OCI-LY1 (cell line): Measurements from ENCODE around the gene OXTR.

Experiments
- H2AFZ ChIP-seq: fragments of 200-600 bp; sonication (generic), shearing (Covaris generic); 2 replicates; pipeline ENCODE4 v1.6.0; 2014; ENCODE audit warnings: antibody characterized with exemption, mild to moderate bottlenecking, low read length
- H3F3A ChIP-seq: fragments of 200-600 bp; sonication (generic), shearing (Covaris generic); 2 replicates; pipeline ENCODE4 v1.6.0; 2014; ENCODE audit warnings: mild to moderate bottlenecking, antibody characterized with exemption, low read length, moderate library complexity; ENCODE audit not compliant: insufficient read depth
- H3K27ac ChIP-seq: fragments of 200-600 bp; sonication (generic); 2 replicates; pipeline ENCODE4 v1.5.1; 2014; ENCODE audit warnings: low read length, mixed run types, mild to moderate bottlenecking, low read depth; ENCODE audit not compliant: poor library complexity, severe bottlenecking
- H3K27me3 ChIP-seq: fragments of 200-600 bp; sonication (generic); 2 replicates; pipeline ENCODE4 v1.6.0; 2014; ENCODE audit warnings: antibody characterized with exemption, mild to moderate bottlenecking, low read length, moderate library complexity; ENCODE audit not compliant: insufficient read depth
- H3K36me3 ChIP-seq: fragments of 200-600 bp; sonication (generic); 2 replicates; pipeline ENCODE4 v1.6.1; 2014; ENCODE audit warnings: mild to moderate bottlenecking, antibody characterized with exemption, low read length, moderate library complexity, mixed read lengths; ENCODE audit not compliant: insufficient read depth
- H3K4me1 ChIP-seq: fragments of 200-600 bp; sonication (generic); 2 replicates; pipeline ENCODE4 v1.5.1; 2014; ENCODE audit warnings: mild to moderate bottlenecking, low read length, moderate library complexity; ENCODE audit not compliant: insufficient read depth, severe bottlenecking
- H3K4me2 ChIP-seq: fragments of 200-600 bp; sonication (generic), shearing (Covaris generic); 2 replicates; pipeline ENCODE4 v1.6.1; 2014; ENCODE audit warnings: low read length
- H3K4me3 ChIP-seq: fragments of 200-600 bp; sonication (generic); 2 replicates; pipeline ENCODE4 v1.5.1; 2014; ENCODE audit warnings: low read length, low read depth, mild to moderate bottlenecking, mixed read lengths; ENCODE audit not compliant: poor library complexity, severe bottlenecking
- H3K79me2 ChIP-seq: fragments of 200-600 bp; shearing (Covaris generic); 2 replicates; pipeline ENCODE4 v1.6.1; 2016; ENCODE audit warnings: mixed run types, low read length, mixed read lengths; ENCODE audit not compliant: insufficient read depth
- H3K9ac ChIP-seq: fragments of 200-600 bp; sonication (generic), shearing (Covaris generic); 2 replicates; pipeline ENCODE4 v1.6.1; 2014; ENCODE audit warnings: mild to moderate bottlenecking, low read length, mixed read lengths
- H3K9me2 ChIP-seq: fragments of 200-600 bp; sonication (generic), shearing (Covaris generic); 2 replicates; pipeline ENCODE4 v1.6.1; 2014; ENCODE audit warnings: low read depth, mild to moderate bottlenecking, low read length, mixed read lengths
- H3K9me3 ChIP-seq: fragments of 200-600 bp; shearing (Covaris generic); 2 replicates; pipeline ENCODE4 v1.6.1; 2014; ENCODE audit warnings: low read length, mixed read lengths
- H4K20me1 ChIP-seq: fragments of 200-600 bp; sonication (generic), shearing (Covaris generic); 2 replicates; pipeline ENCODE4 v1.6.0; 2016; ENCODE audit warnings: mild to moderate bottlenecking, low read length; ENCODE audit not compliant: insufficient read depth
- EZH2 ChIP-seq: fragments of 200-600 bp; sonication (generic), shearing (Covaris generic); IDR thresholded peaks from 2 replicates; pipeline ENCODE4 v1.8.0; 2017; ENCODE audit warnings: borderline replicate concordance, mixed run types, mild to moderate bottlenecking, antibody characterized with exemption, low read length, moderate library complexity, mixed read lengths
- TF ChIP-seq, protein P1 (sequence below): fragments of 200-600 bp; sonication (generic), shearing (Covaris generic); IDR thresholded peaks from 2 replicates; pipeline ENCODE4 v1.5.1; 2017; ENCODE audit warnings: mild to moderate bottlenecking, antibody characterized with exemption, low read length, moderate library complexity, mixed read lengths

The OXTR gene

DNA sequence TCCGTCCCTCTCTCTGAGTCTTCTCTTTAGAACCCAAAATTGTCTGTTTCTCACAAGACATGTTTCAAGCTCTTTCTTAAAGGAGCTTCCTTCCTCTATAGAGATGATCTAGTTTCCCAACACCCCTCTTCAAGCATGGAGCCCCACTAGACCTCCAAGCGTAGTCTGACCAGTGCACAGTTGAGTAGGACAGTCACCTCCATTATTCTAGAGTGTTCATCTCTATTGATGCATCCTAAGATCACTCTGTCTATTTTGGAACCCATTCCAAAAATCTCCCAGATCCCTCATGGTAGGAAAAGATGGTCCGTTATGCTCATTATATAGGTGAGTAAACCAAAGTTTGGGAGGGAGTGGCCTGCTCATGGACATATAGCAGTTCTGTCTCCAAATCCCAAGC, 39.9 kb downstream of the OXTR start:
- H3K27me3 ChIP-seq, result no peaks in the 10 kb centered on the region
- H4K20me1 ChIP-seq, result no peaks in the 10 kb centered on the region
- H3K27ac ChIP-seq, result no peak overlapping the region
- H3K9me3 ChIP-seq, result no peaks in the 10 kb centered on the region
- H3K9ac ChIP-seq, result no peak overlapping the region
- no peak overlapping the region for H2AFZ ChIP-seq
- TF ChIP-seq, protein P1, sequence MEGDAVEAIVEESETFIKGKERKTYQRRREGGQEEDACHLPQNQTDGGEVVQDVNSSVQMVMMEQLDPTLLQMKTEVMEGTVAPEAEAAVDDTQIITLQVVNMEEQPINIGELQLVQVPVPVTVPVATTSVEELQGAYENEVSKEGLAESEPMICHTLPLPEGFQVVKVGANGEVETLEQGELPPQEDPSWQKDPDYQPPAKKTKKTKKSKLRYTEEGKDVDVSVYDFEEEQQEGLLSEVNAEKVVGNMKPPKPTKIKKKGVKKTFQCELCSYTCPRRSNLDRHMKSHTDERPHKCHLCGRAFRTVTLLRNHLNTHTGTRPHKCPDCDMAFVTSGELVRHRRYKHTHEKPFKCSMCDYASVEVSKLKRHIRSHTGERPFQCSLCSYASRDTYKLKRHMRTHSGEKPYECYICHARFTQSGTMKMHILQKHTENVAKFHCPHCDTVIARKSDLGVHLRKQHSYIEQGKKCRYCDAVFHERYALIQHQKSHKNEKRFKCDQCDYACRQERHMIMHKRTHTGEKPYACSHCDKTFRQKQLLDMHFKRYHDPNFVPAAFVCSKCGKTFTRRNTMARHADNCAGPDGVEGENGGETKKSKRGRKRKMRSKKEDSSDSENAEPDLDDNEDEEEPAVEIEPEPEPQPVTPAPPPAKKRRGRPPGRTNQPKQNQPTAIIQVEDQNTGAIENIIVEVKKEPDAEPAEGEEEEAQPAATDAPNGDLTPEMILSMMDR, result no peak
- no peak for TF ChIP-seq EZH2
- no peaks in the 10 kb centered on the region for H3K79me2 ChIP-seq
- no peak overlapping the region for H3K4me3 ChIP-seq
- H3K36me3 ChIP-seq, result no peaks in the 10 kb centered on the region
- H3F3A ChIP-seq, result no peaks in the 10 kb centered on the region
- H3K4me2 ChIP-seq, result no peak overlapping the region
- no peaks in the 10 kb centered on the region for H3K9me2 ChIP-seq
- no peaks in the 10 kb centered on the region for H3K4me1 ChIP-seq

DNA sequence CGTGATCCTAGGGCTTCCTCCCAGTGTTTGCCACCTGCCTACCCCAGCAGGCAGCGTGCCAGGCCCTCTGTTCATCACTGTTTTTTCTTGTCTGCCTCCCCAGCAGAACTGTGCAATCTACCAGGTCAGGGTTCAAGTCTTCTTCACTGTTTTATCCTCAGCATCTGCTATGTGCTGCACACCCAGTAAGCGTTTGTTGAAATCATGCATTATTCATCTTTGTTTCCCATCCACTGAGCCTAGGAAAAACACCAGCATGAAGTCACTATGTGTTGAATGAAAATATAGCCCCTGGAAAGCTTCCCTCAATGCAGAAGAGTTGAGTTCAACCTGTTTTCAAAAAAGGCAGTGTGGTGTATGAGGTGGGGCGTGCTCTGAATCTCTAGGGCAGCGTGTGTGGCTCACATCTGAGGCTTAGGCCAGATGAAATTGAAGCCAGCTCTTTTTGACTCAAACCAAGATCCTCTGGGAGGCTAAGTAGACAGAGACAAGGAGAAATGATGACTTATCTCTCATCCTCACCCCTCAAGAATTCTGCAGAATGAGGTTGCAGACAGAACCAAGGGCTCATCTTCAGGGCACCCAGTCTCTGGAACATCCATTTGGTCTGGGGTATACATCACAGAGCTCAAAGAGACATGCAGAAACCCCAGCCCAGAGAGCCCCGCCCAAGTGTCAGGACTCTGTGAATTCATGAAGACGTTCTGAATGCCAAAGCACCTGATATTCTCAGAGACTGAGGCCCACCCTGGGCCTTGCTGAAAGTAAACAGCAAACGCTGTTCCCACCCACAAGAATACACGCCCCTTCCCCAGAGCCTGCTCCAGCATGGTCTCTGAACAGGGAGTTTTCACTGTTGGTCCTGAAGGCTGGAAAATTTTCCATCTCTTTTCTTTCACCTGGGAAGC, 41.6 kb downstream of the OXTR start:
- H3K36me3 ChIP-seq, result no peaks in the 10 kb centered on the region
- H3K27me3 ChIP-seq, result no peaks in the 10 kb centered on the region
- H3K27ac ChIP-seq, result no peak overlapping the region
- H3K9ac ChIP-seq, result no peak overlapping the region
- TF ChIP-seq EZH2, result no peak
- TF ChIP-seq, protein P1, result no peak
- no peak overlapping the region for H3K4me2 ChIP-seq
- H3K79me2 ChIP-seq, result no peaks in the 10 kb centered on the region
- H2AFZ ChIP-seq, result no peak overlapping the region
- no peak overlapping the region for H3K4me3 ChIP-seq
- H3K4me1 ChIP-seq, result no peaks in the 10 kb centered on the region
- no peaks in the 10 kb centered on the region for H3F3A ChIP-seq
- no peaks in the 10 kb centered on the region for H3K9me2 ChIP-seq
- no peaks in the 10 kb centered on the region for H4K20me1 ChIP-seq
- no peaks in the 10 kb centered on the region for H3K9me3 ChIP-seq

DNA sequence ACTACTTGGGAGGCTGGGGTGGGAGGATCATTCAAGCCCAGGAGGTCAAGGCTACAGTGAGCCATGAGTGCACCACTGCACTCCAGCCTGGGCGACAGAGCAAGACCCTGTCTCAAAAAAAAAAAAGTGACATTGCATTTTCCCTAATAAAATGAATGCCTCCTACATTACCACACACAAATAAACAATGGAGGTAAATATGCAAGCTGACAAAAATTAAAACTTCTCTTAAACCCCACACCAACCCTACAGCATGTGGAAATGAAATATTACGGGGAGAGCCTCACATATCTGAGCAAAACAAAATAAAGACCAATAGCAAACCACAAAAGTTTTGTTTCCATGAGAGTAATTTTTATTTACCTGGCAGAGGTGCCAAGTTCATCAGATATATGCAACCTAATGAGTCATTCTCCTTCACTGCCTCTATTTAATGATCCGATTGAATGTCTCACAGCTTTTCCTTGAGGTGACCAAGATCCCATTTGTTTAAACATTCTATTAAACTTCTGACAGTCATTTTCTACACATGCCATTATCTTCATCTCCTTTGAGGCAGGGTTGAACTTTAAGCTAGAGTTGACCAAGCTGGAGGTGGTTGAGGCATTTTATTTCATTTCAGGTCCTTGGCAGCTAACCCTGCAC, 45.2 kb downstream of the OXTR start:
- H3K9me3 ChIP-seq, result no peaks in the 10 kb centered on the region
- no peak overlapping the region for H3K9ac ChIP-seq
- H3K9me2 ChIP-seq, result no peaks in the 10 kb centered on the region
- H3K79me2 ChIP-seq, result no peaks in the 10 kb centered on the region
- H3K27ac ChIP-seq, result no peak overlapping the region
- H2AFZ ChIP-seq, result no peak overlapping the region
- no peaks in the 10 kb centered on the region for H3K27me3 ChIP-seq
- no peaks in the 10 kb centered on the region for H3F3A ChIP-seq
- no peak for TF ChIP-seq EZH2
- TF ChIP-seq, protein P1, result no peak
- H3K4me3 ChIP-seq, result no peak overlapping the region
- H3K4me2 ChIP-seq, result no peak overlapping the region
- H3K4me1 ChIP-seq, result no peaks in the 10 kb centered on the region
- H3K36me3 ChIP-seq, result no peaks in the 10 kb centered on the region
- H4K20me1 ChIP-seq, result no peaks in the 10 kb centered on the region
